MM.1S (cell line): ENCODE data around the gene GNPAT.

Source experiments
- CTCF ChIP-seq: fragments of 300-600 bp; sonication (generic); IDR thresholded peaks from 2 replicates; pipeline ENCODE4 v1.5.1; 2016; ENCODE audit warnings: antibody characterized with exemption, low read length, mixed read lengths
- EZH2 ChIP-seq: fragments of 300-600 bp; sonication (generic); optimal IDR thresholded peaks from 2 replicates; pipeline ENCODE3; 2017; ENCODE audit warnings: low read depth, mild to moderate bottlenecking, antibody characterized with exemption, low read length, mixed read lengths

- no peak for TF ChIP-seq CTCF
- no peak for TF ChIP-seq EZH2
Measured at GRCh38 chr1:231232870-231233734, 7.9 kb upstream of the GNPAT start.
